NOMO-1 treated with DMSO at 0.1 percent for 48 hours (cell line): ENCODE measurements around the gene KRTAP10-7.
"Not testable (repeated sequence)": the region's sequence is repeated elsewhere in the genome, so short reads cannot be mapped to it uniquely, and the experiment has no call there.

Source experiments
- DNase-seq: peaks from one replicate; lab custom pipeline; 2025; ENCODE audit not compliant: unreplicated experiment; lab: John Stamatoyannopoulos, UW

Gene KRTAP10-7, protein sequence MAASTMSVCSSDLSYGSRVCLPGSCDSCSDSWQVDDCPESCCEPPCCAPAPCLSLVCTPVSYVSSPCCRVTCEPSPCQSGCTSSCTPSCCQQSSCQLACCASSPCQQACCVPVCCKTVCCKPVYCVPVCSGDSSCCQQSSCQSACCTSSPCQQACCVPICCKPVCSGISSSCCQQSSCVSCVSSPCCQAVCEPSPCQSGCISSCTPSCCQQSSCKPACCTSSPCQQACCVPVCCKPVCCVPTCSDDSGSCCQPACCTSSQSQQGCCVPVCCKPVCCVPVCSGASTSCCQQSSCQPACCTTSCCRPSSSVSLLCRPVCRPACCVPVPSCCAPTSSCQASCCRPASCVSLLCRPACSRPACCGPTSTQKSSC

GRCh38 chr21:44600118-44600978, at the start of gene KRTAP10-7:
Gene KRTAP10-7, plus strand, starts transcription at chr21:44600597. Its CDS starts 25 bp downstream, at chr21:44600622.
- DNase-seq: not testable (repeated sequence)

DNA sequence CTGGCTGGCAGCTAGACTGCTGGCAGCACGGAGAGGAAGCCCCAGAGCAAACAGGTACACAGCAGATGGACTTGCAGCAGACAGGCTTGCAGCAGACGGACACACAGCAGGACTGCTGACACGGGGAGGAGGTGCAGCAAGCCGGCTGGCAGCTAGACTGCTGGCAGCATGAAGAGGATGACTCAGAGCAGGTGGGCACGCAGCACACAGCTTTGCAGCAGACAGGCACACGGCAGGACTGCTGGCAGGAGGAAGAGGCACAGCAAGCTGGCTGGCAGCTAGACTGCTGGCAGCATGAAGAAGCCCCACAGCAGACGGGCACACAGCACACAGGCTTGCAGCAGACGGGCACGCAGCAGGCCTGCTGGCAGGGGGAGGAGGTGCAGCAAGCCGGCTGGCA, 49.6 kb upstream of the KRTAP10-7 start:
- no peak for DNase-seq

GRCh38 chr21:44551340-44551961, 48.9 kb upstream of the KRTAP10-7 start, which contains the start of gene KRTAP10-2:
Gene KRTAP10-2, minus strand, starts transcription at chr21:44551505. Its CDS starts 47 bp downstream, at chr21:44551458.
- DNase-seq: no peak

- no peak for DNase-seq
Observed at GRCh38 chr21:44552136-44552535, 48.3 kb upstream of the KRTAP10-7 start.

DNA sequence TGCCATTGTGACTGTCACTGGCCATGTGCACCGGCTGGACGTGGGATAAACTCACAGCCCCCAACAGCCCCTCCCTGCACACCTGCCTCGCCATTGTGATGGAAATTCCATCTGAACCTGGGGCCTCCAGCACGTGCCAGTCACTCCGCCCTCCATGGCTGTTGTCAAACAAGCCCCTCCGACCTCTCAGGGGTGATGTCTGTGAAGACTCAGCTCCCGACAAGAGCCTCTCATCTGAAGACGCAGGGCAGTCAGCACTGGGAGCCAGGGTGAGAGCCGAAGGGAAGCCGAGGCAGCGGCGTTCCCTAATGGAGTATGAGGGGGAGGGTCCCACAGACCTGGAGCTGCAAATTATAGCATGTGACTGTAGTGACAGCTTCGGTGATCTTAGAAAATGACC, 47.7 kb upstream of the KRTAP10-7 start:
- DNase-seq: no peak

DNA sequence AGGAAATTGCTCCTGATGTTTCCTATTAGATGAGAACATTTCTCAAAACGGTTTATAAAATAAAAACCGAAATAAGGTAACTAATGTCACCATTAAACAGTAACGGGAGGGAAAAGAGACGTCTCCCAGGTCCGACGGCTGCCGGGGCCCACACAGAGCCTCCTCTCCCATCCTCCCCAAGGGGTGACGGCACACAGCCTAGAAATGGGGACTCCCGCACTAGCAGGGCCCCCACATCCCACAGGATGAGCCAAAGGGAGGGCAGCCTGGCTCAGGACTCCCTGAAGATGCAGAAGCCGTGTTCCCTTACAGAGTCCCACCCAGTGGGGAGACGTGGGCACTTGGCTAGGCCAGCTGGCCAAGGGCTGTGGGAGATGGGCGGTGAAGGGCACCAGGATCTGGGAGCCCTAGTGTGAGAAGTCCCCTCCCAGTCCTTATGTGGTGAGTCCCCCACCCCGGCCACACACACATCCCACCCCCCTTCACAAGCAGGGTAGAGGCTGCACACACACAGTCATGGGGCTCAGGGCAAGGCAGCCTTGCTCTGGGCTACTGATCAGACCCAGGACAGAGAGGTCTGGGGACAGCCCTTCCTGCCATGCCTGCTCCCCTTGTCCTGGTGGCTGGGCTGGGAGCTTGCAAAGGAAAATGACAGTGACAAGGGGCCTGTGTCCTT, 45.1 kb upstream of the KRTAP10-7 start:
- DNase-seq: no peak

DNA sequence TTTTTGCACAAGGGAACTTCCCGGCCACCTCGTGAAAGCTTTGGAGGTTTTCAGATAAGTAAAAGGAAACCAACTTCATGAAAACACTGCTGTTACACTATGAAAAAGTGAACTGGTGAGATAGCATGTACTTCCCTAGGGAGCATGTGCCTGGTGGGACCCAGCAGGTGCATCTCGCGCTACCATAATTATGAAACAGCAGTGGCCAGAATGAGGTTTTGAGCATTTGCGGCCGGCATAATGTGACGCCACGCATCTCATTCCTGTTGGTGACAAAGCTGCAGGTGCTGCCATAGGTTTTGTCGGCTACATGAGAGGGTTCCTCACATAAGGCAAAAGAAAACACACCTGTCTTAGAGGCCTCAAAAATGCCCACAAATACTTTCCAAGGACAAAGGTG, 43.5 kb upstream of the KRTAP10-7 start:
- no peak for DNase-seq

- no peak for DNase-seq
Observed at GRCh38 chr21:44557491-44558328, 42.7 kb upstream of the KRTAP10-7 start.

GRCh38 chr21:44558329-44558675, 42.1 kb upstream of the KRTAP10-7 start:
- not testable (repeated sequence) for DNase-seq

DNA sequence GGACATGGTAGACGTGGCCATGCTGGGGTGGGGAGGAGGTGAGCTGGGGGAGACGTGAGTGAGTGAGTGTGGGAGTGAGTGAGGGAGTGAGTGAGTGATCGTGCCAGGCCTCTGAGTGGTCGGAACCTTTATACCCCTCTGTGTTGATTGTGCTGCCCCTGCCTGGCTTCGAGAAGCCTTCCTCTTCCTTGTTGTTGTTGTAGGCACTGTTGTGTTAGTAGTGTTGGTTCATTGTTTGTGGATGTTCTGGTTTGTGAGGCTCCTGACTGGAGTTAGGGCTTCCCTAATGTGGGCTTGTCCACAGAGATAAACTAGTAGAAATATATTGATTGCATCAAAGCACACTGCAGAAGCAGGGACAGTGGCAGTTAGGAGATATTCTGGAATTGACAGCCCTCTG, 41.7 kb upstream of the KRTAP10-7 start, which contains the start of gene KRTAP10-3:
KRTAP10-3 (minus strand) TSS at position 101 of the 400 bp plus-strand sequence; CDS start at position 21, 80 bp downstream.
- DNase-seq: no peak

DNA sequence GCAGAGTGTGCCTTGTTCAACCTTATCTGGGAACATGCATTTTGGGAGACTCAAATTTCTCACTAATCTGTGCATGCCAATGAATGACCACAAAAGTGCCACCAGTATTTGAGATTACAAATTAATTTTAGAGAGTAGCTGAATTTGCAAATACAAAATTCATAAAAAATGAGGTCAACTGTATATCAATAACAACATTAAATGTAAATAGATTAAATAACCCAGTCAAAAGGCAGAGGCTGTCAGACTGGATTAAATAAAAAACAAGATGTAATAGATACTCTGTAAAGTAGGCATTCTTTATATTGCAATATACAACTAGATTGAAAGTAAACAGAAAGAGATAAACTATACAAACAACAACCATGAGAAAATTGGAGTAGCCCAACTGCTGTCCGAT, 36.3 kb upstream of the KRTAP10-7 start:
- DNase-seq: no peak

- DNase-seq: no peak
Observed at GRCh38 chr21:44564886-44565598, 35.4 kb upstream of the KRTAP10-7 start.

DNA sequence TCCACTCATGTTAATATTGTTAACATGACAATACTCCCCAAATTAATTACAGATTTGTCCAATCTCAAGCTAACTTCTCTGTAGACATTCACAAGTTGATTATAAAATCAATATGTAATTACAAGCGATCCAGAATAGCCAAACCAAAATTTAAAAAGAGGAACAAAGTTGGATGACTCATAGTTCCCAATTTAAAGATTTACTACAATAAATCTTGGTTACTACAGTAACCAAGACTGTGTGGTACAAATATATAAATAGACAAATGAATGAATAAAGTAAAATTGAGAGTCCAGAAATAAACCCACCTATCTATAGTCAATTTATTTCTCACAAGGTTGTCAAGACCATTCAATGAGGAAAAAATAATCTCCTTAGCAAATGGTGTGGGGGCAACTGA, 34.0 kb upstream of the KRTAP10-7 start:
- DNase-seq: peak; percentile 90

DNA sequence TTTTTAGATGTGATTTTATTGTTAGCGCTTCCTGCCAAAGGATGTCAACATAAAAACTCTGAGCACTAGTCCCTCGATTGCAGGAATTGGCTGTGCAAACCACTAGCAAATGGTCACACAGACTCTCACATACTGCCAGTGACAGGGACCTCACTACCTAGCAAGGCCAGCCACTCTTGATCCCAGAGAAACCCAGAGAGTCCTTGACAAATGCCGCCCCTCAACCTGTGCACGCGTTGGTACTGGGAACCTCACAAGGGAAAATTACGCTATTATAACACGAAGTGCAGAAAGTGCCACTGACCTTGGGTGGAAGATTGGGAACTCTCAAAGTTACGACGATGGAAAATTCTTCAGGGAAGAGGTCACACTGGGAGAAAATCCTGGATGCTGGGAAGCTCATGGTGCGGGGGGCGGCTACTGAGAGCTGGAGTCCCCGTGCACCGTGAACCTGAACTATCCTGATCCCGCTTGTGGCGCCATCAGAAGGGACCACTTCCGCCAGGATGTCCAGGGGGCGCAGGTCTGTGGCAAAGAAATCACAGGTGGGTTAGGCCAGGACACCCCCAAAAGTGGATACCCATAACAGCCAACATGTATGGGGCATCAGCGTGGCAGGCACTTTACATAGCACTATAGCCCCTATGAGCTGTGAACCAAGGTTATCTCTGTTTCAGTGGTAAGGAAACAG, 32.8 kb upstream of the KRTAP10-7 start:
- no peak for DNase-seq

DNA sequence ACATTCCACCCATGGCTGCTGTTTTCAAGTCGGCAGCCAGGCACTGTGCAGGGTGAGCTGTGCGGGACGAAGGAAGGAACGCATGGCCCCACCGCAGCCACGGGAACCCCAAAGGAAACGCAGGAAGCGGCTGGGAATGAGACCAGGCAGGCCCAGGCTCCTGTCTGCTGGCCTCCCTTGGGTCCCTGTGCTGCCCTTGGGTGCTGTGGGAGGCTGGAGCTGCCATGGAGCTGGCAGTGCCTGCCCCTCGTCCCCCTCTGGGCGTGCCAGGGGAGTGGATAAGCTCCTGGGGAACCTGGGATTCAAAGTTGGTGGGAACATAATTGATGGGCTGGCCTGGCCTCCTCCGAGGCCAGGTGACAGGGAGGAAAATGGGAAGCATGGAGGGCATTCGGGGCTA, 32.1 kb upstream of the KRTAP10-7 start:
- DNase-seq: no peak

- DNase-seq: no peak
Observed at GRCh38 chr21:44568667-44569556, 31.5 kb upstream of the KRTAP10-7 start.

DNA sequence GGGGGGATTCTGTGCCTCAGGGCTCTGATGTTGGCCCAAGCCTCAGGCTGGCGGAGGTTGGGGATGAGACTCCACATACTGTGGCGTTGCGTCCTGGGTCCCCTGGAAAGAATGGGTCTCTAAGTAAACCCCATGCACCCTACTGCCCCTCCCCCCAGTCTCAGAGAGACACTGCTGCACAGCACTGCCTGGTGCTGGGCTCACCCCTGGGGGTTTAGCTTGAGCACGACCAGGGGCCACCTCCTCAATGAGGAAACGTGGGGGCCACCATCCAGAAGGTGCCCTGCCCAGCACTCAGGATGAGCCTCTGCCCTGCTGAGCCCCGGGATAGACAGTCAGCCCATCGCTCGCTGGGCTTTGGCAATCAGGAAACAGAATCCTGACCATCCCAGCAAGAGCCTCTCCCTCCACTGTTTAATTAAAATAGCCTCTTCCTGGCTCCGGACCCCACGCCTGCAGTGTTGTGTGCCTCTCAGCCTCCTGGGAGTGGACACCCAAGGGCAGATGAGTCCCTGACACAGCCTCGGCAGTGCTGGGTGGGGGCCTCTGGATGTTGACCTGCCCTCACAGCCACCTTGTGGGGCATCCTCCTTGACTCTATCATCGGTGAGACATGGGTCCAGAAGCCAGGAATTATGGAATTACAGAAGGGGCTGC, 30.4 kb upstream of the KRTAP10-7 start:
- no peak for DNase-seq
